GM18858 (cell line): Measurements from ENCODE around the gene ZSCAN21.

Experiments used
- ATAC-seq: cut with Tn5 transposase; IDR thresholded peaks from one replicate; pipeline ENCODE4 v1.9.1; 2021; ENCODE audit not compliant: unreplicated experiment

ZSCAN21 gene

DNA sequence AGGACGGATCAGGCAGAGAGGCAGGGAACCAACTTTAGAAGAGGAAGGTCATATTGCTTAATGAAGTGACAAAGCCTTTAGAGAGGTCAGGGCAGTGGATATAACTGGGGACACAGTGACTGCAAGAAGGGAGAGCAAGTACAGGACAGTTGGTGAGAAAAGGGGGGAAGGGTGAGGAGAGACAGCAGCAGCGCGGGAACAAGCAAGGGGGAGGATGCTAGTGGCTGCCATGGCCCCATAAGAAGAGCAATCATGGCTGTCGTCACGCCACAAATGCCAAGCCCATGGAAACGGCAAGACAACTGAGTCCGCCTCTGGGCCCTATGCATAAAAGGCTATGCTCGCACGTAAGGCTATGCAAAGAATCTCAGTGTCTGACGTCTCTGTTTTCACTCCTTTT, 22.9 kb downstream of the ZSCAN21 start:
- no peak for ATAC-seq

DNA sequence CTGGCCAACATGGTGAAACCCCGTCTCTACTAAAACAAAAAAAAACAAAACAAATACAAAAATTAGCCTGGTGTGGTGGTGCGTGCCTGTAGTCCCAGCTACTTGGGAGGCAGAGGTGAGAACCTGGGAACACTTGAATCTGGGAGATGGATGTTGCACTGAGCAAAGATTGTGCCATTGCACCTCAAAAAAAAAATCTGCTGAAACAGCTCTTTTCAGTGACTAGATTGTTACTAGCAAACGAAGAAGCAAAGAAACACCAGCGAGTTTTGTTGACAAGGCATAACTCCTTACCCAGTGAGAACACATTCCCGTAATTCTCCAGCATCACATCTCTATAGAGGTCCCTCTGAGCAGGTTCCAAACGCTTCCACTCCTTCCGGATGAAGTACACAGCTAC, 25.3 kb downstream of the ZSCAN21 start:
- no peak for ATAC-seq

DNA sequence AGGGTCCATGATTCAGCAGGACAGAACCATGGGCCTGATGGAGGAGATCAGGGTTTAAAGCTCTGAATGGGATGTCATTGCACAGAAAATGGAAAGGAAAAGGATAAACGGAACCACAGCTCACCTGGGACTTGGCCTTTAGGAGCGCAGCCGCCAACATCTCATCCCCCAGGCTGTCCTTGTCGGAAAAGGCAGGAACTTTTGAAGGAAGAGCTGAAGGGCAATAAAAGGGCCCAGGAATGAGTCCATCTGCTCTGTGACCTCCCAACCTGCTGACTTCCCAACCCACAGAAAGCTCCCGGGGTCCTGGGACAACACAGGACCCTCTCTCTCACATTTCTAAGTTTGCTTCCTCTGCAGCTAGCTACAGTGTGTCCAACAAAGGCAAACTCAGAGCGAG, 25.8 kb downstream of the ZSCAN21 start:
- ATAC-seq: no peak

DNA sequence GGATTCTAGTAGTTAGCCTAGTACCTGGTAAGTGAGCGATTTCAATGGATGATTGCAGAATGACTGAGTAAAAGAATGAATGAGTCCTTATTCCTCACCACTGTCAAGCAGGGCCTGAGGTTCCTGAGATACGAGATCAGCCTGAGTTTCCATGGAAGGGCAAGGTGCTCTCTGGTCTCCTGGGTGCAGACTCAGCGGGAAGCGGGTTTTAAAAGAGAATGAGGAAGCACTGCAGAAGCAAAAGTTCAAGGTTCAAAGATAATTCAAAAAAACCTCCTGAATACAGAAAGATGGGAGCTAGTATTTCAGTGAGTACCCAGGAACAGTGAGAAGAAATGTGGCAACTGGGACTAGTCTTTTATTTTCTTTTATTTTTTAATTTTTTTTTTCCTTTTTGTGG, 27.6 kb downstream of the ZSCAN21 start:
- ATAC-seq: no peak

DNA sequence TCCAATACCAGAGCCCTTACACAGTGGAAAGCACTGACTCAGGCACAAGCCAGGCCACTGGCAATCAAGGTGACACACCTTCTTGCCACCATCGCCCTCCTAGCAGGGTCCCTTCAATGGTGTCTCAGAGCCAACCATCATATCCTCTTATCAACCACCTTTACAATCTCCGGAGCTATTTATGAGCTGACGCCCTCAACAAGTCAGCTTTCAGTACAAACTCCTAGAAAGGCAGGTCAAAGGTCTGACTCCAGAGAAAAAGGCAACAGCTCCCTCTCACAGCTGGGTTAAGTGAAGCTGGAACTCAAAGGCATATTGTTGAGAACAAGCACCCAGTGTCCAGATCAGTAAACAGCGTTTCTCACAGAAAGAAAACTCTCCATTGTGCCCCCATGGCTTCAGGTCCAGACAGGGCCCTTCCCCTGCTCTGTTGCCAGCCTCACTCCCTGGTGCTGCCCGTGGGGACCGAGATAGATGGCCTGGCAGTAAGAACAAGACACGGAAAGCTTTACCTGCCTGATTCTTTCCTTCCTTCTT, 29.5 kb downstream of the ZSCAN21 start:
- ATAC-seq: no peak

DNA sequence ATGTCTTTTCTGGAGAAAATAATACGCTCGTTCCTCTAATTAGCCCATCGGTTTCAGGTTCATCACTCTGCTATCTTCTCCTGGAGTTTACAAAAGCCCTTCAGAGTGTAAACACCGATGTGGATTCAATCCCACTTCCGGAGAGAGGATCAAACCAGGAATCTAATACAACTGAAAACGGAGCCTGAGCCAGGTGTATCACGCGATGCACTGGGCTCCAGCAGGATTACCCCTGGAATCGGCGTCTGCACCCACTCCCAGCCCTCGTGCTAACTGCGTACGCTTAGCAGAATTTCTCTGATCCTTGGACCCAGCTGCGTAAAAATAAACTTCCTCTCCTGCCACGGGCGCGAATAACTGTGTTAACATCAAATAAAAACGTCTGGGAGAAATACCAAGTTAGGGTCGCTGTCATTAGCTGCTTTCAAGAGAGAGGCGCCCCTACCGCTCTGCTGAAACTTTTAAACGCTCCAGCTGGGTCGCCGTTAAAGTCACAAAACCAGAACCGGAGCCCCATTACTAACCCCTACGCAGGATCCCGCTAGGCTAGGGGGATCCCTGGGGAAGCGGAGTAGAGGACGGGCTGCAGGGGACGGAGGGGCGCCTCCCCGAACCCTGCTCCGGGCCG, 31.4 kb downstream of the ZSCAN21 start:
- ATAC-seq: peak; percentile 3

DNA sequence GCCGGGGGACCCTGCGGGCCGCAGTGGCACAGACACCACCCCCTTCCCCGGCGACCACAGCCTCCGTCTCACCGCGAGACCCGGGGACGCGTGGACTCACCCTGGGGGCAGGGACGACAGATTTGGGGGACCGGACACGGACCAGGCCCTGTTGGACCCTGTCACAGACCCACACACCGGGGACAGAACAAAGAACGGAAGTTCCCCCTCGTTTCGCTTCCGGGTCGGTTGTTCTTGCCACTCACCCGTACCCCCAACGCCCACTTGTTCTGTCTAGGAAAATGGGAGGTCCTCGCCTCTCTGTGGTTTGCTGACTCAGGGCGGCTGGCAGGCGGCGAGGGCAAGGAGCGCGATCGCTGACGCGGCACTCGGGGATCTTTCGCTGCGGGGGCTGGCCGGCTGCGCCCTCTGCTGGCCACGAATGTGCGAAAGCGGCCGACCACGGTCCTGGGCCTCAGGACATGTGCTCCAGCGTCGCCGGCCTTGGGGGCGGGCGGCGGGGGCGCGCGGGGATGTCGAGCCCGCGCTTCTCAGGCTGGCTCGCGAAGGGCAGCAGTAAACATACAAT, 32.0 kb downstream of the ZSCAN21 start, which contains the start of gene ZNF3:
TSS of gene ZNF3 (minus strand) at position 189 of the 568 bp plus-strand sequence. CDS start 4,366 bp downstream, outside the sequence.
- ATAC-seq: peak; percentile 70

DNA sequence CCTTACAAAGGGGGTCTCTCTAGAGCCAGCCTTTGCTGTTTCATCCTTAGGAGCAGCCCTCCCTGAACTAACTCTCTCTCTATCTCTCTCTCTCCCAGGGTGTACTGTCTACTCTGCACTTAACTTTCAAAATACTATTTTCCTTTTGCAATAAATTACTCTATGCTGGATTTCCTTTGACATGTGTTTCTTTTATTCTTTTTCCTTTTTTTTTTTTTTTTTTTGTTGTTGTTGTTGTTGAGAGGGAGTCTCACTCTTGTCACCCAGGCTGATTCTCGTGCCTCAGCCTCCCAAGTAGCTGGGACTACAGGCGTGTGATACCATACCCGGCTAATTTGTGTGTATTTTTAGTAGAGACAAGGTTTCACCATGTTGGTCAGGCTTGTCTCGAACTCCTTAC, 33.4 kb downstream of the ZSCAN21 start:
- no peak for ATAC-seq

DNA sequence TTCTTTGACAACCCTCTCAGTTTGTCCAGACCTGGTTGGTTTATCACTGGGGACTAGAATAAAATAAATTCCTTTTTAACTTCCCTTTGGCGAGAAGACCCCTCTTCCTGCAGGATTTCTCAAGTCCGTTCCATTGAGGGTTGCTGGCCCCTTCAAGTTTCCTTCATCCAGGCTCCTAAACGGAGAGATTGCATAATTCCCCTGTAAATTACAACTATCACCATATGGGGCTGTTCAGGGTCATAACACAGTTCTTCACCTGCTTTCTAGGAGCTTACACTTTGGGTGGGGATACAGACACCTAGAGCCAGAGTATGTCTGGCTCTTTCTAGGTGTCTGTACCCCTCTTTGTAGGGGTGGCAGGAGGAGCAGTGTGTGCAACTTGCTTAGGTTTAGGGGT, 35.9 kb downstream of the ZSCAN21 start:
- ATAC-seq: no peak

DNA sequence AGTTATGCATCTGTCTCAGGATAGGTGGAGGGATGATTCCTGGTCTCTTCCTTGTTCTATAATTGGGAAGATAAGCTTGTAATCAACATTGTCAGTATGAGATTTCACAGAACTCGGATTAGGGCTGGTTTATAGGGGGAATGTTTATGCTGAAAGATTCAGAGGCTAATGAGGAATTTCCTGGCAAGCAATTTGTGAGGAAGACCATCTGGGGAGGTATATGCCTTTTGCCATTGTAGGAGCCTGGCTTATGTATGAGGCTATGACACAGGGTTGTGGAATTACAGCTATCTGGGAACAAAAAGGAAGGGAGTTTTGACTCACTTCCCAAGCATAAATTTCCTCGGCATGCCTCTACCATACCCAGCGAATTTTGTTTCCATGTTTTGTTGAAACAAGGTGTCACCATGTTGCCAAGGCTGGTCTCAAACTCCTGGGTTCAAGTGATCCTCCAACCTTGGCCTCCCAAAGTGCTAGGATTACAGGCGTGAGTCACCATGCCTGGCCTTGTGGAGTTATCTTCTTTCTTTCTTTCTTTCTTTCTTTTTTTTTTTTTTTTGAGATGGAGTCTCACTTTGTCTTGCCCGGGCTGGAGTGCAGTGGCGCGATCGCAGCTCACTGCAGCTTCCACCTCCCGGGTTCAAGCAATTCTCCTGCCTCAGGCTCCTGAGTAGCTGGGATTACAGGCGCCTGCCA, 37.6 kb downstream of the ZSCAN21 start:
- no peak for ATAC-seq

DNA sequence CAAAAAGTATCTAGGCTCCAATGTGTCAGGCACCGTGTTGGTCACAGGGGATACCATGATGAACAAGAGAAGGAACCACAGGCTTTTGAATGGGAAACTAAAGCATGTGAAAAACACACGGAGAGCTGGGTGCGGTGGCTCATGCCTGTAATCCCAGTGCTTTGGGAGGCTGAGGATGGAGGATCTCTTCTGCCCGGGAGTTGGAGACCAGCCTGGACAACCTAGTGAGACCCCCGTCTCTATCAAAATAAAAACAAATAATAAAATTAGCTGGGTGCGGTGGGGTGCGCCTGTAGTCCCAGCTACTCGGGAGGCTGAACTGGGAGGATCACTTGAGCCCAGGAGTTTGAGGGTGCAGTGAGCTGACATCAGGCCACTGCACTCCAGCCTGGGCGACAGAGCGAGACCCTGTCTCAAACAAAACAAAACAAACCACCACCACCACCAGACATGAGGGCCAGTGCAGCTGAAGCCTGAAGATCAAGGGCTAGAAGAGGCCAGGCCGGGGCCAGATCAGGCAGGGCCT, 38.6 kb downstream of the ZSCAN21 start:
- ATAC-seq: no peak

DNA sequence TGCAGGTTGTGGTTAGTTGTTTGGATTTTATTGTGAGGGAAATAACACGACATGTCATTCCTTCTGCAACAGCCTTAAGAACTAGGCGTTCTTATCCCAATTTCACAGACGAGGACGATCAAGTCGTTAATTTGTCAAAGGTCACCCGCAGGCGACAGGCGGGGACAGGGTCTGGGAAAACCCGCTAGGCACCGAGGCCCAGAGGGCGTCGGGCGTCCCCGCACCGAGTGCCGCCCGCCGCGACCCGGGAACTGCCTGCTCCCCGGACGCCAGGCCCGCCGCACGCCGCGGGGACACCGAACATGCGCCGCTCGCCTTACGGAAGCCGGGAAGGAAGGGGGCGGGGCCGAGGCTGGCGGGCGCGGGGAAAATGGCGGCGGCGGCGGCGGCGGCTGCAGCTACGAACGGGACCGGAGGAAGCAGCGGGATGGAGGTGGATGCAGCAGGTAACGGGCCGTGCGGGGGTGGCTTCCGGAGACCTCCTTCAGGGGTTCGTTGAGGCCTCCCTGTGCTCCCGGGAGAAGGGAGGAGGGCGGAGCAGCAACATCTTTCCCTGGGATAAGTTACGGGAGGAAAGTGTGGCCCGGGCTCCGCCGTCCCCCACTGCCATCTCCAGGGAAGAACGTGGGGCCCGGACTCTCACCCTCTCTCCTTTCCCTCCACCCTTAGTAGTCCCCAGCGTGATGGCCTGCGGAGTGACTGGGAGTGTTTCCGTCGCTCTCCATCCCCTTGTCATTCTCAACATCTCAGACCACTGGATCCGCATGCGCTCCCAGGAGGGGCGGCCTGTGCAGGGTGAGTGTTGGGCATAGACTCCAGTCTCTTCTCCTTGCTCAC, 39.3 kb downstream of the ZSCAN21 start, which contains the start of gene COPS6:
TSS of gene COPS6 (plus strand) at position 349 of the 837 bp plus-strand sequence. CDS start at position 371, 22 bp downstream.
- no peak for ATAC-seq

DNA sequence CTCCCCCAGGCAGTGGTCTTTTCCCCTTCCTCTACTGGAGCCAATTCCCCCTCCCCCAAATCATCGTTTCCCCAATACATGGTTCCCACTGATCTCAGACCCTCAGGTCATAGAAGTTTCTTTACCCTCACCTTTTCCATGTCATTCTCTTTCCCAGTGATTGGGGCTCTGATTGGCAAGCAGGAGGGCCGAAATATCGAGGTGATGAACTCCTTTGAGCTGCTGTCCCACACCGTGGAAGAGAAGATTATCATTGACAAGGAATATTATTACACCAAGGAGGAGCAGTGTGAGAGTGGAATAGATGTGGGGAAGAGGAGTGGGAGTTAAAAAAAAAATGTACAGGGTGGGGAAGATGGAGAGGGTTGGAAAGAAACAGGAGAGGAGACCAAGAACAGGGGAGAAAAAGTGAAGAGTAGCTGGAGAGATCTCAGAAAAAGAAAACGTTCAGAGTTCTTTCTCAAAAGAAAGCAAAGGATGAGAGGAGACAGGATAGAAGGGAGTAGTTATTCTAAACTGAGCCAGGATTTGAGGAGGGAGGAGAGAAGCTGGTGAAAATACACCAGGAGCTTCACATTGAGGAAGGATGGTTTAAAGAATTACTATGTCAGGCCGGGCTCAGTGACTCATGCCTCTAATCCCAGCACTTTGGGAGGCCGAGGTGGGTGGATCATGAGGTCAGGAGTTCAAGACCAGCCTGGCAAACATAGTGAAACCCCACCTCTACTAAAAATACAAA, 40.1 kb downstream of the ZSCAN21 start:
- no peak for ATAC-seq

DNA sequence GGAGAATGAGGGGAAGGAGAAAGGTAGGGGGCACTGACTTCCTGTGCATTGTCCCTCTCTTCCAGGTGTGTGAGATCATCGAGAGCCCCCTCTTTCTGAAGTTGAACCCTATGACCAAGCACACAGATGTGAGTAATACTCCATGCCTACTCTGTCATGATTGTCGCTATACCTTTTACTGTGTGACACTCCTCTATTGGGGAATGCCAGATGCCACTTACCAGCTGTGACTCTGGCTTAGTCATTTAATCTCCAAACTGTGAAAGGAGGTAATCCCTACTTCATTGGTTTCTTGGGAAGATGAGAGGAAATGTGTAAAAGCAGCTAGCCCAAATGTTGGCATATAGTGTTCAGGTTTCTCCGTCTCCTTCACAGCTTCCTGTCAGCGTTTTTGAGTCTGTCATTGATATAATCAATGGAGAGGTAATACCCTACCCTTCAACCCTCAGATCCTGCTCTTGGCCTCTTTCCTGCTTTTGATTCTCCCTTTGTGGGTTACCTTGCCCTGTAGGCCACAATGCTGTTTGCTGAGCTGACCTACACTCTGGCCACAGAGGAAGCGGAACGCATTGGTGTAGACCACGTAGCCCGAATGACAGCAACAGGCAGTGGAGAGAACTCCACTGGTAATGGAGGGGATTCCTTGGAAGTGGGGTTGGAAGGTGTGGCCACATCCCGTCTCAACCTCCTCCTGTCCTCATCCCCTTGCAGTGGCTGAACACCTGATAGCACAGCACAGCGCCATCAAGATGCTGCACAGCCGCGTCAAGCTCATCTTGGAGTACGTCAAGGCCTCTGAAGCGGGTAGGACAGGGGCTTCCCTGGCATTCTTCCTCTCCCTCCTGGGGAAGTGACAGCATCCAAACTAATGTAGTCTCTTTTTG, 41.2 kb downstream of the ZSCAN21 start:
- no peak for ATAC-seq

DNA sequence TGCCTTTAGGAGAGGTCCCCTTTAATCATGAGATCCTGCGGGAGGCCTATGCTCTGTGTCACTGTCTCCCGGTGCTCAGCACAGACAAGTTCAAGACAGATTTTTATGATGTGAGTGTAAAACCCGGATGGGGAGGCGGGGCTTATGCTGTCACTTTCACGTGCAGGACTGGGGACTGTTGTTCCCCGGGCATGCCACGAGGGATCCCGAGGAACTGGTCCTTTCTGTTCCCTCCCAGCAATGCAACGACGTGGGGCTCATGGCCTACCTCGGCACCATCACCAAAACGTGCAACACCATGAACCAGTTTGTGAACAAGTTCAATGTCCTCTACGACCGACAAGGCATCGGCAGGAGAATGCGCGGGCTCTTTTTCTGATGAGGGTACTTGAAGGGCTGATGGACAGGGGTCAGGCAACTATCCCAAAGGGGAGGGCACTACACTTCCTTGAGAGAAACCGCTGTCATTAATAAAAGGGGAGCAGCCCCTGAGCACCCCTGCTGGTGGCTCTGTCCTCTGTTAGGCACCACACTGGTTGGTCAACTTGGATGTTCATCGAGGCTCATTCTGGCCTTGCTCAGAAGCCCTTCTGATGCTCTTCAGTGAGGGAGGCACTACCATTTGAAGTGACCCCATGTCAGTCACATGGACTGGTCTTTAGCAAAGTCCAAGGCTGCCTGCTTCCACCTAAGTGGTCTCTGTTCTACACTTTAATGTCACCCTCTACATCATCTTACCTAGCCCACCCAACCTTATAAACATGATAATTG, 42.0 kb downstream of the ZSCAN21 start:
- no peak for ATAC-seq

DNA sequence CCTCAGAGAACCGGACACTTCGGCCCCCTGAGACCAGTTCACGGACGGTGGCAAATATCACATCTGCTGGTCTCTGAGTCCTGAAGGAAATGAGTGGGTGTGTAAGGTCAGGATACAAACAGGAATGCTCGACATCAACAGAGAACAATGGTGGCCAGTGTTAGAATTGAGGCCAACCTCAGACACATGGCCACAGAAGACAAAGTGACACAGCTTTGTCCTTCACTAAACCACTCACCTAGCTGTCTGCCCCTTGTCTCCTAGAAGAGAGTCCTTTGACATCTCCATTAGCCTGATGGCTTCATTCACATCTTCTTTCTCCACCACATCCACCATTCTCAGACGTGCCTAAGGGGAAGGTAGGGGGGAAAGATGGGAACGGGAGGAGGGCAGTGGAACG, 43.5 kb downstream of the ZSCAN21 start:
- no peak for ATAC-seq

DNA sequence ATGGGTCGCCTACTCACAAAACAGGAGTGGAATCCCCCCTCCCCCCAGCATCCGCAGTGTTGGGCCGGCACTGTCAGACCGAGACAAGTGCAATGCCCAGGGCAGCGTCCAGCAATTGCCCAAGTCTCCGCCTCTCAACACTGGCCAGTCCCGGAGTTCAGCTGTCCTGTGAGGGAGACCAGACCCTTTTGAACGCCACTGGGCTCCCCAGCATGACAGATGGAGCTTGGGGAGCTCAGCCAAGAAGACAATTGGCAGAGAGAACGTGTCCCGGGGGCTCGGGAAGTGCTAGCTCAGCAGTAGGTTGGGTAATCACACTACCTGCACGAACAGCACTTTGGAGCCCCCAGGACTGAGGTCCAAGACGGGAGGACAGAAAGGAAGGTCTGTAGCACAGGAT, 43.9 kb downstream of the ZSCAN21 start:
- no peak for ATAC-seq

DNA sequence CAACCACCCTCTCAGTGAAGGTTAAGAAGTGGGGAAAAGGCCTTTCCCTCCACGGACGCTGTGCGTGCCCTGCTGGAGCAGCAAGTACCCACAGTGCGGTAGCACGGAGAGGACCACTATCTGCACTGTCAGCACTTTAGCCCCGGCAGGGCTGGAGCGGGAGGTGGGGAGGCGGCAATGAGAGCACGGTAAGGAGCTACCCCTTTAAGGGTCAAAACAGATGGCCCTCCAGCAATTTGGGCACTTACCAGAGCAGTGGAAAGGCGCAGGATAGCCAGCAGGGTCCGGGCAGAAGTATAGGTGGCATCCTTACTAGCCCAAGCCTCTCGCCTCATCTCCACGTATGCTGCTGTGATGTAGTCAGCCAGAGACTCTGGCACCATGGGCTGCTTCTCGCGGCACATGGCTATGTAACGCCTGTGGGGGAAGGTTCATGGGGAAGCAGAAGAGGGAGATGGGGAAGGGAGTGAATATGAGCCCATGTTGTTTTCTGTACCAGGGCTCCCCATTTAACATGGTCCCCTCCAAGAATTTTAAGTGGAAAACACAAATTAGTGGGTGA, 44.4 kb downstream of the ZSCAN21 start:
- ATAC-seq: no peak
